HEK293T (cell line): ENCODE data around the gene LRRC75A.

Experiments used
- CTCF ChIA-PET: fragments of 350-600 bp; formaldehyde crosslinking; extraction: SDS; loops from one replicate; lab custom pipeline; 2021; ENCODE audit warnings: antibody characterized with exemption, inconsistent platforms; lab: Yijun Ruan, JAX
- POLR2A ChIA-PET: fragments of 350-600 bp; formaldehyde crosslinking; extraction: SDS; loops from one replicate; lab custom pipeline; 2020; ENCODE audit warnings: antibody characterized with exemption, inconsistent platforms; lab: Yijun Ruan, JAX
- DNase-seq: peaks from one replicate; pipeline ENCODE4 v3.0.0; 2012; ENCODE audit warnings: mixed read lengths; ENCODE audit errors: extremely low spot score
- ARNT ChIP-seq: fragments of 450-650 bp; IDR thresholded peaks from 2 replicates; pipeline ENCODE4 v1.6.1; 2017; ENCODE audit warnings: mild to moderate bottlenecking
- BHLHE40 ChIP-seq: fragments of 450-650 bp; IDR thresholded peaks from 2 replicates; pipeline ENCODE4 v1.6.1; 2016; ENCODE audit warnings: mild to moderate bottlenecking, moderate library complexity, borderline replicate concordance
- CTBP1 ChIP-seq: fragments of 450-650 bp; IDR thresholded peaks from 2 replicates; pipeline ENCODE4 v1.6.1; 2016; ENCODE audit warnings: borderline replicate concordance
- ELF4 ChIP-seq: fragments of 450-650 bp; IDR thresholded peaks from 2 replicates; pipeline ENCODE4 v1.6.1; 2017; ENCODE audit warnings: antibody characterized with exemption
- FOXA1 ChIP-seq: fragments of 450-650 bp; IDR thresholded peaks from 2 replicates; pipeline ENCODE4 v1.6.1; 2016; ENCODE audit warnings: mild to moderate bottlenecking
- FOXK2 ChIP-seq: fragments of 450-650 bp; IDR thresholded peaks from 2 replicates; pipeline ENCODE4 v1.6.1; 2016; ENCODE audit warnings: mild to moderate bottlenecking
- HDGF ChIP-seq: fragments of 450-650 bp; IDR thresholded peaks from 2 replicates; pipeline ENCODE4 v1.6.1; 2017; ENCODE audit warnings: antibody characterized with exemption, borderline replicate concordance
- L3MBTL2 ChIP-seq: fragments of 450-650 bp; conservative IDR thresholded peaks from 2 replicates; pipeline ENCODE4 v1.6.1; 2016; ENCODE audit warnings: mild to moderate bottlenecking
- LEF1 ChIP-seq: fragments of 450-650 bp; IDR thresholded peaks from 2 replicates; pipeline ENCODE4 v1.6.1; 2017; ENCODE audit warnings: mild to moderate bottlenecking, borderline replicate concordance
- NFRKB ChIP-seq: fragments of 450-650 bp; IDR thresholded peaks from 2 replicates; pipeline ENCODE4 v1.6.1; 2016; ENCODE audit warnings: mild to moderate bottlenecking, moderate library complexity
- SP1 ChIP-seq: fragments of 450-650 bp; IDR thresholded peaks from 2 replicates; pipeline ENCODE4 v1.6.1; 2017
- SUZ12 ChIP-seq: fragments of 450-650 bp; IDR thresholded peaks from 2 replicates; pipeline ENCODE4 v1.6.1; 2016; ENCODE audit warnings: mild to moderate bottlenecking
- ZNF384 ChIP-seq: fragments of 450-650 bp; IDR thresholded peaks from 2 replicates; pipeline ENCODE4 v1.6.1; 2016
- TF ChIP-seq, protein P1 (sequence below): fragments of 450-650 bp; IDR thresholded peaks from 2 replicates; pipeline ENCODE4 v1.6.1; 2016

LRRC75A gene

DNA sequence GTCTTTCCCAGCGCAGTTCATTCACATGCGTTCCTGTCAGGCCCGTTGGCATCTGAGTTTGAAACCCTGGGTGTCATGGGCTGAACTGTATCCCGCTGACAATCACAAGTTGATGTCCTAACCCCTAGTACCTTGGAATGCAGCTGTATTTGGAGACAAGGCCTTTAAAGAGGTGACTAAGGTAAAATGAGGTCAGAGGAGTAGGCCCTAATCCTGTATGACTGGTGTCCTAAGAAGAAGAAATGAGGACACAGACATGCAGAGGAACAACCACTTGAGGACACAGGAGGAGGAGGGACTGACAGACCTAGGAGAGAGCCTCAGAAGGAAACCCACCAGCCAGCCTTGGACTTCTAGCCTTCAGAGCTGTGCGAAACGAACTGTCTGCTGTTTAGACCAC, 43.5 kb downstream of the LRRC75A start:
- CTCF ChIA-PET = no interaction called here
- POLR2A ChIA-PET = interaction anchor here (1.1 to 10.5 kb wide), 2 partner anchors 8 to 68 kb away, joined by 3 to 107 read pairs; partner anchors contain the start of gene UBB
- no peak for TF ChIP-seq L3MBTL2
- TF ChIP-seq ELF4 = peak; percentile 3; the same call in 1 of the 2 replicates
- no peak for DNase-seq

DNA sequence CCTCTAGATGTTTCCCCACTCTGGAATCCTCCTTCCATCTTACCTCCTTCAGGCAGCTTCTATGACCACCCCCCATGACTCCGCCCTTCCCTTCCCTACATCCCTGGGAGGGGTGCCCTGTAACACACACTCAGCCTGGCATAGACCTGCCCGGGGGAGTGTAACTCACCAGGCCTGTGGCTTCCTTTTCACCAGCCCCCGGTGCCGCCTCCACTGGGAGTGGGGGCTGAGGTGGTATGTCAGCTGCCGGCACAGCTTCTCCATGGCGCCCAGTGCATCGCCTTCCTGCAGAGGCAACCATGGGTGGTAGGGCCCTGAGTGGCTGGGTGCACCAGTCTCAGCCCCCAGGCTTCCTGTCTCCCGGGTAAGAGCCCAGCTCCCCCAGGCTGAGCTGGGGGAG, 44.3 kb downstream of the LRRC75A start:
- TF ChIP-seq HDGF = no peak
- TF ChIP-seq, protein P1, sequence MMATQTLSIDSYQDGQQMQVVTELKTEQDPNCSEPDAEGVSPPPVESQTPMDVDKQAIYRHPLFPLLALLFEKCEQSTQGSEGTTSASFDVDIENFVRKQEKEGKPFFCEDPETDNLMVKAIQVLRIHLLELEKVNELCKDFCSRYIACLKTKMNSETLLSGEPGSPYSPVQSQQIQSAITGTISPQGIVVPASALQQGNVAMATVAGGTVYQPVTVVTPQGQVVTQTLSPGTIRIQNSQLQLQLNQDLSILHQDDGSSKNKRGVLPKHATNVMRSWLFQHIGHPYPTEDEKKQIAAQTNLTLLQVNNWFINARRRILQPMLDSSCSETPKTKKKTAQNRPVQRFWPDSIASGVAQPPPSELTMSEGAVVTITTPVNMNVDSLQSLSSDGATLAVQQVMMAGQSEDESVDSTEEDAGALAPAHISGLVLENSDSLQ = no peak
- no peak for TF ChIP-seq ARNT
- TF ChIP-seq ELF4 = no peak
- TF ChIP-seq L3MBTL2 = no peak
- POLR2A ChIA-PET = interaction anchor here (1.1 to 10.5 kb wide), 2 partner anchors 7 to 67 kb away, joined by 3 to 107 read pairs; partner anchors contain the start of gene UBB
- CTCF ChIA-PET = no interaction called here
- DNase-seq = no peak

DNA sequence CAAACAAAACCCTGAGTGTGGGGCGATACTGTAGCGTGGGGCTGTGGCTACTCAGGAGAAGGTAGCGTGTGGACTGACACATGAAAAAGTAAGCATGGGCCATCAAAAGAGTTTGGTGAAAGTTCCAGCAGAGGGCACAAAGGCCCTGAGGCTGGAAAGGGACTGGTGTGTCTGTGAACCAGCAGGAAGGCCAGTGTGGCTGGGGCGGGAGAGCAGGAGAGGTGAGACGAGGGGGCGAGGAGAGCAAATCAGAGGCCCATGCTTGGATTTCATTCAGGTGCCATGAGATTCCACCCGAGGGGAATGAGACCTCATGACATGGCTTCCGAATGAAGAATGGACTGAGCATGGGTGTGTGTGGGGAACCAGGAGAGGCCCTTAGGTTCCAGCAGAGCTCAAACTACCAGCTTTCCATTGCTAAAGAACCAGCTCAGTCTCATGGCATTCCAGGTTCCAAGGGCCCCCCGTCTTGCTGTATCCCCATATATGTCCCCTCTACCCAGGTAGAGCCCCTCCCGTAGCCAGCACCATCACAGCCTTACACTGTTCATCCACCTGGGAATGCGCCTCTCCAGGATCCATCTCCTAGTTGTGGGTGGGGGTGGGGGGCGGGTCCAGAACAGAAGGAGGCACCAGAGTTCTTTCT, 45.5 kb downstream of the LRRC75A start:
- CTCF ChIA-PET = no interaction called here
- POLR2A ChIA-PET = interaction anchor here (1.5 to 10.5 kb wide), 2 partner anchors 6 to 89 kb away, joined by 5 to 107 read pairs; no protein-coding TSS in a partner anchor
- no peak for DNase-seq
- no peak for TF ChIP-seq SP1
- TF ChIP-seq SUZ12 = no peak
- TF ChIP-seq FOXA1 = no peak
- no peak for TF ChIP-seq ARNT
- TF ChIP-seq ZNF384 = no peak
- no peak for TF ChIP-seq LEF1
- TF ChIP-seq FOXK2 = no peak
- no peak for TF ChIP-seq CTBP1

DNA sequence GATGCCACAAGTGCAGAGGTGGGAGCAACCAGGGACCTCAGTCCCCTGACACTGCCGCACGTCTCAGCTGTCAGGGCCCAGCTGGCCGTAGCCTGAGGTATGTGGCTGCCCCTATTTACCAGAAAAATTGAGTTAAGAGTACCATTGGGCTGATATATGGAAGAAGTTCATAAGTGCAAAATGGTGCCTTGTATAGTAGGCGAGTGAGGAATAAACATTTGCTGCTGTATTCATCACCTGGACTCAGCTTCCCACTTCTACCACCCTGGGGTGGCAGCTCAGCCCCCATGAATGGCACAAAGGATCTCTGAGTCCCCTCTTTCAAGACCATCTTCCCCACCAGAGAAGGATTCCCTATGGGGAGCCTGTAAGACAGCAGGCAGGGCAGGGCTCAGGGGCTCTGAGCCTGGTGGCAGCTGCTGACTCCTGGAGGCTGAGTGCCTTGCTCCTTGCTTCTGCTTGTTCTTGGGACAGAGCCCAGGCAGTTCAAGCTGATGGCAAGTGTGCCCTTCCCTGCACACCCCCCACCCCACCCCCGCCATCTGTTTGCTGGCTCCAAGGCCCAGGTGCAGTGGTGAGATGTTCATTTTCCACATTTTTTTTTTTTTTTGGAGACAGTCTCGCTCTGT, 47.6 kb downstream of the LRRC75A start:
- no peak for DNase-seq
- CTCF ChIA-PET = interaction anchor here (0.6 to 1.4 kb wide), 5 partner anchors 8 to 243 kb away, joined by 3 to 5 read pairs (median 3); no protein-coding TSS in a partner anchor
- POLR2A ChIA-PET = interaction anchor here (0.7 to 1.5 kb wide), 5 partner anchors 8 to 92 kb away, joined by 3 to 5 read pairs (median 4); no protein-coding TSS in a partner anchor
- TF ChIP-seq, protein P1 = no peak
- TF ChIP-seq ARNT (no peak), ELF4 (0 out of 2 replicates have a peak, but pooled peaks have one; percentile 4), NFRKB (no peak), BHLHE40 (no peak), CTBP1 (no peak)

DNA sequence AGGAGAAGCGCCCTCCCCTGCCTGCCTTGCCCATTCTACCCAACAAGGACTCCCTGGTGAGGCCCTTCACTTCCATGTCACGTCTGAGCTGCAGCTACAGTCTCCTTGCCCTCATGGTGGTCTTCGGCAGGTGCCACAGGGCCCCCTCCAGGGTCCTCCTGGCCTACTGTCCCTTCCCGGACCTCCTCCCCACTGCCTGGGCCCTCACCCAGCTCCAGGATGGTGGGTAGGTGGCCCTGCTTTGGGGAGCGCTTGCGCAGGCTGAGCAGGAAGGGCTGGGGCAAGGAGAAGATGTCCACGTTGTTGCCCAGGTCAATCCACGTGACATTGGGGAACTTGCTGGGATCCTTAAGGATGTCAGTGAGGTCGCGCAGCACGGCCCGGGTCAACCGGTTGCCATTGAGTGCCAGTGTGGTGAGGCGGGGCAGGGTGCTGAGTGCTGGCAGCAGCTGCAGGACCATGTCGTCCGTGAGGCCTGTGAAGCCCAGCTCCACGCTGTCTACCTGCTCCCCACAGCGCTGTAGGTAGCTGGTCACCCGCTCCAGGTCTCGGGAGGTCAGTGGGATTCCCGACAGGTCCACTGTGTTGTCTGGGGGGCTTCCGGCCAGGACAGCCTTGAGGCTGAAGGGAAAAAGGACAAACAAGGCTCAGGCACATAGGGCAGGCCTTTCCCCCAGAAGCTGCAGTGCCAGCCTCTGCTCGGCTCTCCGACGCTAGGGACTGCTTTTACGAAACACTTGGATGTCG, 48.3 kb downstream of the LRRC75A start:
- TF ChIP-seq ELF4 (0 out of 2 replicates have a peak, but pooled peaks have one; percentile 6), HDGF (no peak)
- DNase-seq = no peak
- CTCF ChIA-PET = interaction anchor here (0.6 to 4.0 kb wide), 5 partner anchors 9 to 243 kb away, joined by 3 to 27 read pairs (median 4); no protein-coding TSS in a partner anchor
- POLR2A ChIA-PET = interaction anchor here (0.7 to 6.4 kb wide), 12 partner anchors 8 to 92 kb away, joined by 3 to 107 read pairs (median 4); partner anchors contain the start of gene UBB

DNA sequence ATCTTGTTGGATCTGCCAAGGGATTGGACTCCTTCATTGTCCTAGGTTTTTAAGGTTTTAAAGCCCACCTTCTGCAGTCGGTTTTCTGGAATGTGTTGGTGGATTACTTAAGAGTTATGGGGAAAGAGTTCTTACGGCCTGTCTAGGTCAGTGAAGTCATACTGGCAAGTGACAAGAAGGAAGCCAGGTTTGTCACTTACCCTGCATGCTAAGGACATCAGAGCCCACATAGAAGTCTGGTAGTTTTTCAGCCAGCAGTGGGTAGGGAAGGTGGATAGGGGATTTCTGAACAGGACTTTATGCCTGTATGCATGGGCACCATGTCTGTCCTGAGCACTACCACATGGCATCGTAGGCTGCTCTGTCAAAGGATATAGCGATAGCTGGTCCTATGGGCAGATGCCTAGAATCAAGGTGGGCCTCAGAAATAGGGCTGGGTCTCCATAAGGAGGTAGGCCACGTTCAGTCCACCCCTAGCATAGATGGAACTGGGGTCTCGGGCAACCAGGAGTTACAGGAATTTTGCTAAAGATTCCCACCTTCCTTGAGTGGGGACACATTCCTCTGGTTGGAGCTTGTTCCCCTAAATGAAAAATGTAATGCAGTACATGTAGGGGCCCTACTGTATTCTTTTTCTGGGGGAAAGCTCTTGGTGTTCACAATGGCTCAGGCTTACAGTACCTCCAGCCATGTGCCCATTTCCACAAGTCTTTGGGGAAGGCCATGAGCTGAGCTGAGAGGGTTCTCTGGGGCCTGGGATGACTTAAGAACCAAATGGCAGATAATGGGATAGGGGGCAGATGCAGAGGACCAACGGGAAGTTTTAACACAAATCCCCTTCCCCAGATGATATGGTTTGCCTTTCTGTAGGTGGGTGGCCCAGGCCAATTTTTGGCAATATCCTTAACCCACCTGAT, 49.1 kb downstream of the LRRC75A start:
- POLR2A ChIA-PET = interaction anchor here (0.7 to 8.5 kb wide), 11 partner anchors 9 to 93 kb away, joined by 3 to 175 read pairs (median 4); partner anchors contain the start of gene UBB
- CTCF ChIA-PET = interaction anchor here (4.0 kb wide), 1 partner anchor 9 kb away, joined by 27 read pairs; no protein-coding TSS in a partner anchor
- DNase-seq = no peak
- TF ChIP-seq HDGF (no peak), LEF1 (no peak), L3MBTL2 (peak; percentile 28), FOXK2 (no peak), FOXA1 (no peak), ELF4 (peak; percentile 45; the same call in 1 of the 2 replicates)
